GM21526 (cell line): ENCODE measurements around the gene CTRB2.

Experiments used
- ATAC-seq: cut with Tn5 transposase; IDR thresholded peaks from one replicate; pipeline ENCODE4 v1.9.1; 2021; ENCODE audit warnings: moderate library complexity; ENCODE audit not compliant: unreplicated experiment, low FRiP score

CTRB2 gene

DNA sequence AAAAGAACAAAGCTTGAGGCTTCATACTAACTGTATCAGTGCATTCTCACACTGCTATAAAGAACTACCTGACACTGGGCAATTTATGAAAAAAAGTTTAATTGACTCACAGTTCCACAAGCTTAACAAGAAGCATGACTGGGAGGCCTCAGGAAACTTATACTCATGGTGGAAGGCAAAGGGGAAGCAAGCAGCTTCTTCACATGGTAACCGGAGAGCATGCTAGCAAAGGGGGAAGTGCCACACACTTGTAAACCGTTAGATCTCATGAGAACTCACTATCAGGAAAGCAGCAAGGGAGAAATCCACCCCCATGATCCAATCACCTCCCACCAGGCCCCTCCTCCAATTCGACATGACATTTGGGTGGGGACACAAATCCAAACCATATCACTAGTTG is 25.3 kb downstream of the CTRB2 start:
- ATAC-seq = no peak

DNA sequence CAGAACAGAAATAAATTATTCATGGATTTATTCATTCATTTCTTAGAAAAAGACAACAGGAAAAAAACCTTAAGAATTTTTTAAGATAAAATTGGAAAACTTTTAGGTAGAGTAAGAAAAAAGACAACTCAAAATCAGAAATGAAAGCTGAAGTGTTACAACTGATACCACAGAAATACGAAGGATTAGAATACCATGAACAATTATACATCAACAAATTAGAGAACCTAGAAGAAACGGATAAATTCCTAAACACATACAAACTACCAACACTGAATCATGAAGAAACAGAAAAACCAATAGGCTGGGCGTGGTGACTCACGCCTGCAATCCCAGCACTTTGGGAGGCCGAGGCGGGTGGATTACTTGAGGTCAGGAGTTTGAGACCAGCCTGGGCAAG is 27.8 kb downstream of the CTRB2 start:
- no peak for ATAC-seq

DNA sequence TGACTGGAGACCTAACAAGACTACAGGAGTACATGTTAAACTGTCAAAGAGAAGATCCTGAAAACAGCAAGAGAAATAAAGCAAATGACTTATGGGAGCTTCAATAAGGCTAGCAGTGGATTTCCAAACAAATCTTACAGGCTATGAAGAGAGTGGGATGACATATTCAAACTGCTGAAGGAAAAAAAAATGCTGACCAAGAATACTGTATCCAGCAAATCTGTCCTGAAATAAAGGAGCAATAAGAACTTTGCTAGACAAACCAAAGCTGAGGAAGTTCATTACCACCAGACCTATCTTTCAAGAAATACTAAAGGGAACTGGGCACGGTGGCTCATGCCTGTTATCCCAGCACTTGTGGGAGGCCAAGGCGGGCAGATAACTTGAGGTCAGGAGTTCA is 30.0 kb downstream of the CTRB2 start:
- ATAC-seq = no peak

DNA sequence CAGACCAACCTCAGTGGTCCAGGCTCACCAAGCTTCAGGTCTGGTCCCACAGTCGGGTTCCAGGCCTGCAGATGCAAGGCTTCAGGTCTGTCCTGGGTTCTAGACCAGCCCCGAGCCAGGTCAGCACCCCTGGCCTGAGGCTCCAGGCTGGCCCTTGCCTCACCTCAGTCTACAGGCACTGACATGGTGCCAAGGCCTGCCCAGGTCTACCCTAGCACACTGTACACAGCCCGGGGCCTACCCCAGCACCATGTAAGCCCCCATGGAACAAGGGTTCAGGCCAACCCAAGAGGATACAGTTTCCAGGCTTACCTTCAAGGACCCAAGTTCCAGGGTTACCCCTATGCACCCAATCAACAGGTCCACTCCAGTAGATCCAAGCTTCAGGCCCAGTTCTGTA is 31.9 kb downstream of the CTRB2 start:
- no peak for ATAC-seq

DNA sequence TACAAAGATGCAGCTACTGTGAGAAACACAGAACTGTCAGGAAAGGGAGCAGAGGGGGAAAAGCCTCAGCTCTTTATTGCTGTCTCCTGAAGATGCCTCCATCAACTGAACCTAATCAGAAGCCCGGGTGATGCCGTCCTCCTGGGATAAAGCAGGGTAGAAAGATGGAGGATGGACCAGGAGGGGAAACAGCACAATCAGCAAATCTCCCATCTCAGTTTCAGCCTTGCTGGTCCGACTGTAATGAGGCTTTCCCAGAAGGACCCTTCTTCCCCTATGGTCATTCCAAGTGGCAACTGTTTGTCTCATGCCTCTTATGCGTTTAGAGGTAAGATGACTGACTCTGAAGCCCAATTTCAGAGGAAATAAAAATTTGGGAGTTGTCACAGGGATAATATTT is 34.4 kb downstream of the CTRB2 start:
- ATAC-seq = no peak

DNA sequence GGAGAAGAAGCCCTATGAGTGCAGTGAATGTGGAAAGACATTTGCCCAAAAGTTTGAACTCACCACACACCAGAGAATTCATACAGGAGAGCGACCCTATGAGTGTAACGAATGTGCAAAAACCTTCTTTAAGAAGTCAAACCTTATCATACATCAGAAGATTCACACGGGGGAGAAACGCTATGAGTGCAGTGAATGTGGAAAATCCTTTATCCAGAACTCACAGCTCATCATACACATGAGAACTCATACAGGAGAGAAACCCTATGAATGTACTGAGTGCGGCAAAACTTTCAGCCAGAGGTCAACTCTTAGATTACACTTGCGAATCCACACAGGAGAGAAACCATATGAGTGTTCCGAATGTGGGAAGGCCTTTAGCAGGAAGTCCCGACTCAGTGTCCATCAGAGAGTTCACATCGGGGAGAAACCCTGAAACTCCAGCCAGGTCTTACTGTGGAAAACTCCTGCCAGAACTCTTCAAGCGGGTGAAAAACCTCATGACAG is 37.0 kb downstream of the CTRB2 start:
- ATAC-seq = no peak

DNA sequence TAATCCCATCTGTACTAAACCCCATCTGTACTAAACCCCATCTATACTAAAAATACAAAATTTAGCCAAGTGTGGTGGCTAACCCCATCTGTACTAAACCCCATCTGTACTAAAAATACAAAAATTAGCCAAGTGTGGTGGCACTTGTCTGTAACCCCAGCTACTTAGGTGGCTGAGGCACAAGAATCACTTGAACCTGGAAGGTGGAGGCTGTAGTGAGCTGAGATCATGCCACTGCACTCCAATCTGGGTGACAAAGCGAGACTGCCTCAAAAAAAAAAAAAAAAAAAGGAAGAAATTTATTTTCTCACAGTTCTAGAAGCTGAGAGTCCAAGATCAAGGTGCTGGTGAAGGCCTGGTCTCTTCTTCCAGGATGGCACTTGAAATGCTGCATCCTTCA is 46.6 kb downstream of the CTRB2 start:
- ATAC-seq = no peak
